GM12878 (cell line): ENCODE measurements around the gene CTRB2. TPM values are rescaled to one million over a fixed set of nuclear protein-coding genes. Genes with fewer than 3 reads are reported as not detected.
A peak's percentile ranks its signal among the peaks of the same experiment; 100 is the strongest.

Experiments used
- ATF7 ChIP-seq: fragments of 450-650 bp; IDR thresholded peaks from 2 replicates; pipeline ENCODE4 v1.6.1; 2016; ENCODE audit warnings: low read depth, mild to moderate bottlenecking
- BHLHE40 ChIP-seq, 2 experiments: fragments of 450-650 bp in 1 of 2; IDR thresholded peaks; 2 replicates each; pipeline ENCODE4 v1.6.1; 2011 to 2017; ENCODE audit warnings: low read depth in 2 of 2, borderline replicate concordance in 1 of 2, improper control_type of control experiment in 1 of 2, low read length in 1 of 2, mild to moderate bottlenecking in 1 of 2
- CTCF ChIP-seq, 3 experiments: IDR thresholded peaks in 2 of 3; conservative IDR thresholded peaks in 1 of 3; 2 replicates each; pipeline ENCODE4 v1.5.1; 2011; ENCODE audit warnings: low read depth in 3 of 3, low read length in 3 of 3, mild to moderate bottlenecking in 3 of 3, control low read depth in 2 of 3, moderate library complexity in 2 of 3, inconsistent platforms in 1 of 3, mixed read lengths in 1 of 3; ENCODE audit not compliant: control insufficient read depth in 2 of 3, insufficient read depth in 1 of 3; ENCODE audit errors: extremely low read depth in 1 of 3
- E2F4 ChIP-seq: IDR thresholded peaks from 2 replicates; pipeline ENCODE4 v1.6.1; 2012; ENCODE audit warnings: low read depth, low read length, improper control_type of control experiment
- EP300 ChIP-seq, 2 experiments: fragments of 150-350 bp in 1 of 2; IDR thresholded peaks; 2 replicates each; pipeline ENCODE4 v1.6.1; 2011 to 2012; ENCODE audit warnings: low read depth in 2 of 2, low read length in 2 of 2, borderline replicate concordance in 1 of 2, improper control_type of control experiment in 1 of 2, inconsistent platforms in 1 of 2; ENCODE audit not compliant: control insufficient read depth in 1 of 2
- NFXL1 ChIP-seq: fragments of 450-650 bp; IDR thresholded peaks from 2 replicates; pipeline ENCODE4 v1.6.1; 2017; ENCODE audit warnings: antibody characterized with exemption, mild to moderate bottlenecking, borderline replicate concordance
- PRDM15 ChIP-seq: fragments of 450-650 bp; formaldehyde crosslinking; IDR thresholded peaks from 2 replicates; pipeline ENCODE4 v1.4.0; 2020; ENCODE audit warnings: mild to moderate bottlenecking, moderate library complexity
- RAD21 ChIP-seq: IDR thresholded peaks from 2 replicates; pipeline ENCODE4 v1.6.1; 2011; ENCODE audit warnings: mild to moderate bottlenecking, low read depth, low read length, moderate library complexity; ENCODE audit not compliant: insufficient read depth
- RB1 ChIP-seq: fragments of 450-650 bp; formaldehyde crosslinking; IDR thresholded peaks from 2 replicates; pipeline ENCODE4 v1.6.1; 2017; ENCODE audit warnings: mild to moderate bottlenecking, borderline replicate concordance
- RFX5 ChIP-seq: IDR thresholded peaks from 2 replicates; pipeline ENCODE4 v1.6.1; 2011; ENCODE audit warnings: low read depth, low read length, improper control_type of control experiment
- SKIL ChIP-seq: fragments of 450-650 bp; IDR thresholded peaks from 2 replicates; pipeline ENCODE4 v1.6.1; 2017; ENCODE audit warnings: mild to moderate bottlenecking, low read depth, inconsistent platforms; ENCODE audit not compliant: poor library complexity, severe bottlenecking
- SUPT20H ChIP-seq: IDR thresholded peaks from 2 replicates; pipeline ENCODE4 v1.6.1; 2011; ENCODE audit warnings: low read depth, mild to moderate bottlenecking, low read length, moderate library complexity, borderline replicate concordance; ENCODE audit not compliant: control insufficient read depth
- ZNF207 ChIP-seq: fragments of 450-650 bp; IDR thresholded peaks from 2 replicates; pipeline ENCODE4 v1.6.1; 2014; ENCODE audit warnings: antibody characterized with exemption, mild to moderate bottlenecking, borderline replicate concordance
- ZNF622 ChIP-seq: fragments of 450-650 bp; IDR thresholded peaks from 2 replicates; pipeline ENCODE4 v1.6.1; 2017; ENCODE audit warnings: mild to moderate bottlenecking, inconsistent platforms
- polyA plus RNA-seq, 11 experiments: library from polyadenylated mRNA; depleted of rRNA in 4 of 11; unstranded in 6 of 11; stranded (reverse) in 5 of 11; fragments of >200 nt; fragmentation: Nextera tagmentation in 4 of 11; fragmentation: Illumina TruSeq in 1 of 11; extraction: Ambion mirVana in 4 of 11; extraction: Trizol in 1 of 11; gene quantifications; 1 replicate in 1 of 11; 2 replicates in 10 of 11; pipeline versions ENCODE4 v1.2.1 to v1.2.3, GENCODE V29; 2011 to 2016; ENCODE audit warnings: inconsistent platforms in 2 of 11, missing spikeins in 2 of 11, low read depth in 1 of 11
- total RNA-seq, 4 experiments: library from RNA; depleted of rRNA in 3 of 4; stranded (reverse); fragments of >200 nt in 3 of 4; fragmentation: Illumina TruSeq in 1 of 4; extraction: Trizol in 1 of 4; gene quantifications; 2 replicates each; pipeline versions ENCODE4 v1.2.1 to v1.2.3, GENCODE V29; 2013 to 2021

CTRB2 gene
- total and polyA plus RNA-seq, 10 of the 15 experiments (the other 5 are each of a cell fraction or from before 2014, with no cell fraction given): 9.4 TPM; not detected in 9

- TF ChIP-seq CTCF (IDR thresholded peaks at IDR 0.05 in 2 of 3, conservative IDR thresholded peaks at IDR 0.05 in 1 of 3; ENCODE audit: control insufficient read depth in 2 of 3, extremely low read depth in 1 of 3, insufficient read depth in 1 of 3, low read depth in 3 of 3, low read length in 3 of 3) (no peak), EP300 (IDR thresholded peaks at IDR 0.05; ENCODE audit: borderline replicate concordance in 1 of 2, control insufficient read depth in 1 of 2, low read depth in 2 of 2, low read length in 2 of 2) (no peak), RFX5 (no peak), E2F4 (no peak), PRDM15 (CRISPR knock-in tag) (no peak), SUPT20H (no peak), BHLHE40 (IDR thresholded peaks at IDR 0.05; ENCODE audit: borderline replicate concordance in 1 of 2, low read depth in 2 of 2, low read length in 1 of 2) (peak in 1 of 2 experiments; percentile 61; a peak in 2 of 4 replicates), SKIL (no peak), ZNF622 (no peak), NFXL1 (no peak), ZNF207 (no peak), ATF7 (no peak), RB1 (peak; percentile 42; the same call in 1 of the 2 replicates), RAD21 (no peak)
Measured at GRCh38 chr16:75251280-75252048, 44.5 kb upstream of the CTRB2 start, which contains the start of gene BCAR1 (continued).
